Fibroblast of villous mesenchyme (primary cell): ENCODE results near the gene STAT5B. TPM values are rescaled to one million over a fixed set of nuclear protein-coding genes. Genes with fewer than 3 reads are reported as not detected.

Source experiments
- DNase-seq: peaks from one replicate; pipeline ENCODE4 v3.0.0-alpha.2; 2010; ENCODE audit warnings: low read depth
- H3K4me3 ChIP-seq: 2 replicates; pipeline ENCODE4 v1.5.1; 2011; ENCODE audit warnings: low read depth, mild to moderate bottlenecking, low read length
- total RNA-seq: library from RNA; depleted of rRNA; stranded (reverse); fragments of >200 nt; gene quantifications from 2 replicates; pipeline ENCODE4 v1.2.3, GENCODE V29; 2012
- TF ChIP-seq, protein P1 (sequence below): IDR thresholded peaks from 2 replicates; pipeline ENCODE4 v1.5.1; 2012; ENCODE audit warnings: low read depth, mild to moderate bottlenecking, low read length; ENCODE audit not compliant: insufficient read depth

The STAT5B gene
- total RNA-seq, 1 donor = 38.4 TPM

DNA sequence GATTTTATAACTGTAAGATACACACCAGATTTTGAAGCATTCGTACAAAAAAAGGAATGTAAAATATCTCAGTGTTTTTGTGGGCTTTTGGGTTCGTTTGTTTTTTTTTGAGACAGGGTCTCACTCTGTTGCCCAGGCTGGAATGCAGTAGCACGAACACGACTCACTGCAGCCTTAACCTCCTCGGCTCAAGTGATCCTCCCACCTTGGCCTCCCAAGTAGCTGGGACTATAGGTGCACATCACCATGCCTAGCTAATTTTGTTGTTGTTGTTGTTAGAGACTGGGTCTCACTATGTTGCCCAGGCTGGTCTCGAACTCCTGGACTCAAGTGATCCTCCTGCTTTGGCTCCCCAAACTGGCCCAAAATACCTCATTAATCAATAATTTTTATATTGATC is 15.9 kb downstream of the STAT5B start:
- TF ChIP-seq, protein P1, sequence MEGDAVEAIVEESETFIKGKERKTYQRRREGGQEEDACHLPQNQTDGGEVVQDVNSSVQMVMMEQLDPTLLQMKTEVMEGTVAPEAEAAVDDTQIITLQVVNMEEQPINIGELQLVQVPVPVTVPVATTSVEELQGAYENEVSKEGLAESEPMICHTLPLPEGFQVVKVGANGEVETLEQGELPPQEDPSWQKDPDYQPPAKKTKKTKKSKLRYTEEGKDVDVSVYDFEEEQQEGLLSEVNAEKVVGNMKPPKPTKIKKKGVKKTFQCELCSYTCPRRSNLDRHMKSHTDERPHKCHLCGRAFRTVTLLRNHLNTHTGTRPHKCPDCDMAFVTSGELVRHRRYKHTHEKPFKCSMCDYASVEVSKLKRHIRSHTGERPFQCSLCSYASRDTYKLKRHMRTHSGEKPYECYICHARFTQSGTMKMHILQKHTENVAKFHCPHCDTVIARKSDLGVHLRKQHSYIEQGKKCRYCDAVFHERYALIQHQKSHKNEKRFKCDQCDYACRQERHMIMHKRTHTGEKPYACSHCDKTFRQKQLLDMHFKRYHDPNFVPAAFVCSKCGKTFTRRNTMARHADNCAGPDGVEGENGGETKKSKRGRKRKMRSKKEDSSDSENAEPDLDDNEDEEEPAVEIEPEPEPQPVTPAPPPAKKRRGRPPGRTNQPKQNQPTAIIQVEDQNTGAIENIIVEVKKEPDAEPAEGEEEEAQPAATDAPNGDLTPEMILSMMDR = no peak
- no peak for DNase-seq
- no peak overlapping the region for H3K4me3 ChIP-seq

DNA sequence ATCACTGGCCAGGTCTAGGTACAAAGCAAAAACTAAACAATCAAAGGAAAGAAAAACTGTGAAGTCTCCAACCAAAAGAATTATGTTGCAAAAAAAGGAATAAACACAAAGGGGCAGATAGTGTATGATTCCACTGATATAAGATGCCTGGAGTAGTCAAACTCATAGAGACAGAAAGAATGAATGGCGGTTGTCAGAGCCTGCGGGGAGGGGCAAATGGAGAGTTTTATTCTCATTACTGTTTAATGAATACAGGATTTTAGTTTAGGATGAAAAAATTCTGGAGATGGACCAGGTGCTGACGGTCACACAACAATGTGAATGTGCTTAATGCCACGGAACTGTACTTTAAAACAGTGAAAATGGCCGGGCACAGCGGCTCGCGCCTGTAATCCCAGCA is 20.7 kb downstream of the STAT5B start:
- TF ChIP-seq, protein P1 = no peak
- DNase-seq = no peak
- no peak overlapping the region for H3K4me3 ChIP-seq

DNA sequence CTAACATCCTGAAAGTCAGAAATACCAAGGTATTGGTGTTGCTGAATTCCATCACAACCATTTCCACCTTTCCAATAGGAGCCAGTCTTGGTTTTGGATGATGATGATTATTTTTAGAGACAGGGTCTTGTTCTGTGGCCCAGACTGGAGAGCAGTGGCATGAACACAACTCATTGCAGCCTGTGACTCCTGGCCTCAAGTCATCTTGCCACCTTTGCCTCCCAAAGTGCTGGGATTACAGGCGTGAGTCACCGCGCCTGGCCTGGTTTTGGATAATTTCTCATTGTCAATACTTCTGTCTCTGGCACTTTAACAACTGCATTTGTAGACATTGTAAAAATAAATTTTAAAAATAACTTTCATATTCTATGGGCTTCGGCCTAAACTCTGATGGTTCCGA is 22.6 kb downstream of the STAT5B start:
- no peak overlapping the region for H3K4me3 ChIP-seq
- DNase-seq = no peak
- TF ChIP-seq, protein P1 = no peak

DNA sequence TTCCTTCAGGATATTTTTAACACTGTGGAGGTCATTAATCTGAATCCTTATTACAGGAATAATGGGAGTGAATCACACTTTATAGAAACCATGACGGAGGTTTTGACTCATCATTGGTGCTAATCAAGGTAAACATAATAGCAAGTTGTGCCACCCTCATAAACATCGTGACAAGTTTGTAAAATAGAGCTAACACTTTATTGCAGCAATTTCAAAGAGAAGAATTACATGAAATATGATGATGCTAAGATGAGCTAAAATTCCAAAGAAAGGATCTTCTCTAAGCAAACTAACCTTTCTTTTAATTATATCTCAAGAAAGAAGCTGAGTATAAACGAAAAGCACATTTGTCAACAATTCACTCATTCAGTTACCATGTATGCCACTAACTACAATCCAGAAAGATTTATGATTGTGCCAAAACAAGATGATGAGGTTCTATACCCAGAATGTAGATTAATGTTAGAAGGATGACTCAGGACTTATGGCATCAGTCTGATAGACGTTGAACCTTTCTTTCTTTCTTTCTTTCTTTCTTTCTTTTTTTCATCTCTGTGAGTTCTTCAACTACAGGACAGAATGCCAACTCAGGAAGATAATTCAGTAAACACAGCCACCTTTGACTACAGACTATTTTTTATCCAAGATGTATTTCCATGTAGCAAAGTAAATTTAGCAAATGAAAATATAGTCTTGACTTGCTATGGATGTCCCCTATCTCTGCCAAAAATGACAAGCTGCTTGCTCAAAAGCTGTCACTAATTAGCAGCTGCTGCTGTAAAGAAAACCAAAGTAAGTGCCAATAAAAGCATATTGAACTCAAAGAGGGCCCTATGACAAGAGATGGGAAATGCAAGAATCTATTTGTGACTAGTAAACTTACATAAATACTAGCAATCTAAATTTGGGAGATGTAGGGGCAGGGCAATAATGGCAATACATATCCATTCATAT is 23.3 kb downstream of the STAT5B start:
- H3K4me3 ChIP-seq = no peak overlapping the region
- TF ChIP-seq, protein P1 = no peak
- peak; percentile 70 for DNase-seq

DNA sequence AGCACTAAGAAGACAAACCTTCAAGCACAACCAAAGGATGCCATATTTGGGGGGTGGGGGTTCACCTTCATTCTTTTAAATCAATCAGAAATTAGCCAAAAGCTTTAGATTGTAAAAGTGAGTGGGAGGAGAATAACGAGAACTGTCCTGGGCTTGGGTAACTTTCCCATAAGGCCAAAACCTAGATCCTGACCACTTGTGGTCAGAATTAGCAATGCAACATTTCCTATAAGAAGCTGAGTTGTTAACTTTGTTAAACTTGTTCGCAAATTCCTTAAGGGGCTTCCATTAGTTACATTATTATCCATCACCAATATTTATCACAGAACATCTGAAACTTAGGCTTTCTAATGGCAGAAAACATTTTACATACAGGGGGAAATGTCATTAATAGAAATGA is 25.1 kb downstream of the STAT5B start:
- TF ChIP-seq, protein P1 = peak; percentile 52
- DNase-seq = peak; percentile 74

DNA sequence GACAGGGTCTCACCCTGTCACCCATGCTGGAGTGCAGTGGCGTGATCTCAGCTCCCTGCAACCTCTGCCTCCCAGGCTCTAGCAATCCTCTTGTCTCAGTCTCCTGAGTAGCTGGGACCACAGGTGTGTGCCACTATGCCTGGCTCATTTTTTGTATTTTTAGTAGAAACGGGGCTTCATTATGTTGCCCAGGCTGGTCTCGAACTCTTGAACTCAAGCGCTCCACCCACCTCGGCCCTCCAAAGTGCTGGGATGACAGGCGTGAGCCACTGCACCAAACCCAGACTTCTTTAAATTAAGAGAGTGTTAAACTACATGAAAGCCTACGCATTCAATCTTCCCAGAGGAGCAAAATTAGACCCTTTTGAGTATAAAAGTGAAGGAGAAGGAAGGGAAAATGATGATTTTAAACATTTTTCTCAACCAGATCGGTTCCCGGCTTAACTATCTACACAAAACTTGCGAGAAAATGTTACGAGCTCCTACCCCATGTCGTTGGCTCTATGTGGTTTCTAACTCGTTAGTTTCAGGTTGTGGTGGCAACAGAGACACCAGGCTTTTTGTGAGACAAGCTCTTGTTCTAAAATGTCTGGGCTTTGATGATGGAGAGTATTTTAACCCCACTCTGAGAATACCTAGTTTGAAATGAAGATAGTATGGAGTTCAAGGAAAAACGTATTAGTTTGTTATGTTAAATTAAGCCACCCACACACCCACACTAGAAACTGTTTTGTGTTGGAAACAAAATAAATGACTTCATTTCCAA is 26.3 kb downstream of the STAT5B start:
- TF ChIP-seq, protein P1 = no peak
- H3K4me3 ChIP-seq = no peak overlapping the region
- DNase-seq = no peak

More for the DNA sequence above, 25.1 kb downstream of the STAT5B start:
- no peak overlapping the region for H3K4me3 ChIP-seq
